Astrocyte (in vitro differentiated cells and primary cell): ENCODE results near the gene PTOV1. TPM values are rescaled to one million over a fixed set of nuclear protein-coding genes. Genes with fewer than 3 reads are reported as not detected.

ENCODE experiments used
- DNase-seq: peaks from one replicate; pipeline ENCODE4 v3.0.0-alpha.2; 2010; ENCODE audit warnings: low read depth
- FAIRE-seq: peaks from 2 replicates; lab custom pipeline; 2011; peaks lifted over from hg19 to GRCh38; lab: Jason Lieb, UNC
- H2AFZ ChIP-seq: 2 replicates; pipeline ENCODE4 v1.6.0; 2012; ENCODE audit warnings: low read depth, low read length, inconsistent platforms
- H3K27ac ChIP-seq: 2 replicates; pipeline ENCODE4 v1.5.1; 2011; ENCODE audit warnings: low read depth, low read length, inconsistent platforms
- H3K27me3 ChIP-seq: 2 replicates; pipeline ENCODE4 v1.6.0; 2011; ENCODE audit warnings: low read length, inconsistent platforms; ENCODE audit not compliant: insufficient read depth
- H3K36me3 ChIP-seq: 2 replicates; pipeline ENCODE4 v1.5.1; 2011; ENCODE audit warnings: low read length, inconsistent platforms; ENCODE audit not compliant: insufficient read depth
- H3K4me1 ChIP-seq: 2 replicates; pipeline ENCODE4 v1.5.1; 2011; ENCODE audit warnings: low read length, inconsistent platforms; ENCODE audit not compliant: insufficient read depth
- H3K4me2 ChIP-seq: 2 replicates; pipeline ENCODE4 v1.6.0; 2012; ENCODE audit warnings: low read length, inconsistent platforms
- H3K4me3 ChIP-seq: 2 replicates; pipeline ENCODE4 v1.5.1; 2011; ENCODE audit warnings: low read depth, mild to moderate bottlenecking, low read length, inconsistent platforms; ENCODE audit not compliant: insufficient read depth
- H3K79me2 ChIP-seq: 2 replicates; pipeline ENCODE4 v1.6.0; 2012; ENCODE audit warnings: mild to moderate bottlenecking, low read length, inconsistent platforms; ENCODE audit not compliant: insufficient read depth
- H3K9ac ChIP-seq: 2 replicates; pipeline ENCODE4 v1.6.0; 2012; ENCODE audit warnings: mild to moderate bottlenecking, low read length, inconsistent platforms
- H3K9me3 ChIP-seq: 2 replicates; pipeline ENCODE4 v1.5.1; 2012; ENCODE audit warnings: low read depth, mild to moderate bottlenecking, low read length, inconsistent platforms; ENCODE audit not compliant: insufficient read depth
- H4K20me1 ChIP-seq: 2 replicates; pipeline ENCODE4 v1.6.0; 2012; ENCODE audit warnings: low read length, inconsistent platforms; ENCODE audit not compliant: insufficient read depth
- H3K27ac Mint-ChIP-seq: one replicate; pipeline ENCODE4 v1.8.0; 2021; ENCODE audit warnings: mild to moderate bottlenecking, mixed read lengths; ENCODE audit not compliant: unreplicated experiment
- H3K27me3 Mint-ChIP-seq: one replicate; pipeline ENCODE4 v1.8.0; 2021; ENCODE audit warnings: low read depth, mixed read lengths; ENCODE audit not compliant: unreplicated experiment
- H3K36me3 Mint-ChIP-seq: one replicate; pipeline ENCODE4 v1.8.0; 2021; ENCODE audit warnings: low read depth, mixed read lengths; ENCODE audit not compliant: unreplicated experiment
- H3K4me1 Mint-ChIP-seq: one replicate; pipeline ENCODE4 v1.8.0; 2021; ENCODE audit warnings: low read depth, mixed read lengths; ENCODE audit not compliant: unreplicated experiment
- H3K4me3 Mint-ChIP-seq: one replicate; pipeline ENCODE4 v1.8.0; 2021; ENCODE audit warnings: mild to moderate bottlenecking, moderate library complexity, mixed read lengths; ENCODE audit not compliant: unreplicated experiment
- H3K9me3 Mint-ChIP-seq: one replicate; pipeline ENCODE4 v1.8.0; 2021; ENCODE audit warnings: mild to moderate bottlenecking, mixed read lengths; ENCODE audit not compliant: unreplicated experiment
- EZH2 ChIP-seq: IDR thresholded peaks from 2 replicates; pipeline ENCODE4 v1.6.1; 2012; ENCODE audit warnings: mild to moderate bottlenecking, low read length, inconsistent platforms; ENCODE audit not compliant: insufficient read depth
- total RNA-seq: library from RNA; stranded (reverse); gene quantifications from 2 replicates; pipeline ENCODE4 v1.2.1, GENCODE V29; 2021
- TF ChIP-seq, protein P1 (sequence below): IDR thresholded peaks from 2 replicates; pipeline ENCODE4 v1.5.1; 2011; ENCODE audit warnings: low read depth, mild to moderate bottlenecking, inconsistent platforms, low read length, moderate library complexity; ENCODE audit not compliant: insufficient read depth

The PTOV1 gene
- total RNA-seq, 1 donor from 2014 or later = 162 TPM

DNA sequence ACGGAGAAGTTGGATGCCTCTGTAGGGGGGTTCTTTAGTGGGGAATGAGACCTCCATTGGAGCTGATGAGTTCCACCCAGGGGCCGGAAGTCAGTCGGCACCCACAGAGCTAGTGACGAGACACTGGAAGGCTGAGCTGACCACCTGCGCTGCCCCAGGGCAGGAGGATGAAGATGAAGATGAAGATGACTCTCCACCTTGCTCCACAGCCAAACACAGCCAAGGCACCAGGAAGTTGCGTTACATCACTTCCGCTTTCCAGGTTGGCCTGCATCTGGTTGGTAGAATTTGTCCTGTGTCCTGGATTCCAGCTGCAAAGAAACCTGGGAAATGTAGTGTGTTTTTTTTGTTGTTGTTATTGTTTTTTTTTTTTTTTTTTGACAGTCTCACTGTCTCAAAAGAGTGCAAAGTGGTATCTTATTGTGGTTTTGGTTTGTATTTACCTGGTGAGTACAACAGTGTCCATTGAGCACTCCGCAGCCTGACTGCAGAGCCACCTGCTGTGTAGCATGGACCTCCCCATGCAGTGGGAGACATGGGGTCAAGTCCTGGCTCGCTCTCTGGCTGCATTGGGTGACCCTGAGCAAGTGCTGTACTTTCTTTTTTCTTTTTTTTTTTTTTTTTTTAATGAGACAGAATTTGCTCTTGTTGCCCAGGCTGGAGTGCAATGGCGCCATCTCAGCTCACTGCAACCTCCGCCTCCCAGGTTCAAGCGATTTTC, 28.4 kb downstream of the PTOV1 start:
- TF ChIP-seq EZH2 = no peak
- TF ChIP-seq, protein P1, sequence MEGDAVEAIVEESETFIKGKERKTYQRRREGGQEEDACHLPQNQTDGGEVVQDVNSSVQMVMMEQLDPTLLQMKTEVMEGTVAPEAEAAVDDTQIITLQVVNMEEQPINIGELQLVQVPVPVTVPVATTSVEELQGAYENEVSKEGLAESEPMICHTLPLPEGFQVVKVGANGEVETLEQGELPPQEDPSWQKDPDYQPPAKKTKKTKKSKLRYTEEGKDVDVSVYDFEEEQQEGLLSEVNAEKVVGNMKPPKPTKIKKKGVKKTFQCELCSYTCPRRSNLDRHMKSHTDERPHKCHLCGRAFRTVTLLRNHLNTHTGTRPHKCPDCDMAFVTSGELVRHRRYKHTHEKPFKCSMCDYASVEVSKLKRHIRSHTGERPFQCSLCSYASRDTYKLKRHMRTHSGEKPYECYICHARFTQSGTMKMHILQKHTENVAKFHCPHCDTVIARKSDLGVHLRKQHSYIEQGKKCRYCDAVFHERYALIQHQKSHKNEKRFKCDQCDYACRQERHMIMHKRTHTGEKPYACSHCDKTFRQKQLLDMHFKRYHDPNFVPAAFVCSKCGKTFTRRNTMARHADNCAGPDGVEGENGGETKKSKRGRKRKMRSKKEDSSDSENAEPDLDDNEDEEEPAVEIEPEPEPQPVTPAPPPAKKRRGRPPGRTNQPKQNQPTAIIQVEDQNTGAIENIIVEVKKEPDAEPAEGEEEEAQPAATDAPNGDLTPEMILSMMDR = no peak
- DNase-seq (no peak), FAIRE-seq (no peak)
- H2AFZ ChIP-seq = no peak overlapping the region
- H3K4me3 ChIP-seq = no peak overlapping the region
- Mint-ChIP-seq H3K4me3 (no peak overlapping the region), H3K4me1 (peaks cover 3% of the 10 kb centered on the region), H3K9me3 (no peaks in the 10 kb centered on the region), H3K36me3 (peaks cover 21% of the 10 kb centered on the region), H3K27me3 (no peaks in the 10 kb centered on the region), H3K27ac (no peak overlapping the region)
- no peaks in the 10 kb centered on the region for H3K27me3 ChIP-seq
- H3K4me1 ChIP-seq = peaks cover 20% of the 10 kb centered on the region
- no peak overlapping the region for H3K27ac ChIP-seq
- H3K9ac ChIP-seq = no peak overlapping the region
- peaks cover 5% of the 10 kb centered on the region for H4K20me1 ChIP-seq
- H3K4me2 ChIP-seq = no peak overlapping the region
- H3K79me2 ChIP-seq = peaks cover 33% of the 10 kb centered on the region
- H3K9me3 ChIP-seq = peaks cover 6% of the 10 kb centered on the region
- H3K36me3 ChIP-seq = peaks cover 9% of the 10 kb centered on the region

DNA sequence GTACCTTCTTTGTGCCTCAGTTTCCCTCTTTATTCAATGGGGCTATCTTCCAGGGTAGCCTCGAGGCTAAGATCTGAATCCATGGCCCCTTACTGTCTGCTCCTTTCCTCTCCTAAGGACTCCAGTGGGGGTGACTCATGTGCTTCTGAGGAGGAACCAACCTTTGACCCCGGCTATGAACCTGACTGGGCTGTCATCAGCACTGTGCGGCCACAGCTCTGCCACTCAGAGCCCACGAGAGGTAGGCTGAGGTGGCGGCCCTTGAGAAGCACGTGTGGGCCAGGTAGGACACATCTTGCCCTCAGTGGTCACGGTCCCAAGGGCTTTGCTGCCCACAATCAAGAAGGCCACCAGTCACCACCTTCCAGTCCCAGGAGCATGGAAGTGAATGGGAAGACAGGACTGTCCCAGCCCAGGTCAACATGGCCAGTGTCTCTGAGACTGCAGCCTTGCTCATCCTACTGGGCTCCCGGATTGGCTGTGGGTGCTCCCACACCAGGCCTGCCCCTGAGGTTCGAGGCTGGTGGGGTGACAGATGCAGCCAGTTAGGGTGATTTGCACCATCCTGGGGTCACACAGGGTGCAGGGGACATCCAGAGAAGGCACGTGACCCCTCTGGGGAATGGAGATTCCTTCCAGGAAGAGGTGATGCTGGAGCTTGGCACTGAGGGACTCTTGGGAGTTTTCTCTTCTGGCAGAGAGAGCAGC, 29.4 kb downstream of the PTOV1 start:
- no peak overlapping the region for H2AFZ ChIP-seq
- Mint-ChIP-seq H3K36me3 (peaks cover 24% of the 10 kb centered on the region), H3K4me1 (no peaks in the 10 kb centered on the region), H3K4me3 (no peak overlapping the region), H3K27me3 (no peaks in the 10 kb centered on the region), H3K27ac (no peak overlapping the region), H3K9me3 (no peaks in the 10 kb centered on the region)
- H3K79me2 ChIP-seq = peaks cover 24% of the 10 kb centered on the region
- peaks cover 9% of the 10 kb centered on the region for H3K36me3 ChIP-seq
- peaks cover 13% of the 10 kb centered on the region for H3K4me1 ChIP-seq
- DNase-seq = no peak
- peaks cover 5% of the 10 kb centered on the region for H4K20me1 ChIP-seq
- H3K9ac ChIP-seq = no peak overlapping the region
- no peak overlapping the region for H3K27ac ChIP-seq
- H3K27me3 ChIP-seq = no peaks in the 10 kb centered on the region
- no peak for FAIRE-seq
- TF ChIP-seq EZH2 = no peak
- TF ChIP-seq, protein P1 = no peak
- no peak overlapping the region for H3K4me2 ChIP-seq
- H3K4me3 ChIP-seq = no peak overlapping the region
- H3K9me3 ChIP-seq = peaks cover 6% of the 10 kb centered on the region
